Endometrial microvascular endothelial cells (primary cell): ENCODE measurements around the gene TRAPPC2L. TPM values are rescaled to one million over a fixed set of nuclear protein-coding genes. Genes with fewer than 3 reads are reported as not detected.

Experiments used
- in situ Hi-C: cut with HindIII; loops from 2 replicates; pipeline ENCODE4 v1.10.0; 2017; ENCODE audit warnings: low sequenced_read_pairs, low pct_unique_long_range_greater_than_20kb; ENCODE audit errors: inconsistent ontology term
- total RNA-seq: library from RNA; depleted of rRNA; stranded (reverse); fragments of >200 nt; gene quantifications from one replicate; pipeline ENCODE4 v1.2.3, GENCODE V29; 2015; ENCODE audit errors: inconsistent ontology term

Gene TRAPPC2L
- total RNA-seq, 1 donor from 2014 or later, result 54.1 TPM

DNA sequence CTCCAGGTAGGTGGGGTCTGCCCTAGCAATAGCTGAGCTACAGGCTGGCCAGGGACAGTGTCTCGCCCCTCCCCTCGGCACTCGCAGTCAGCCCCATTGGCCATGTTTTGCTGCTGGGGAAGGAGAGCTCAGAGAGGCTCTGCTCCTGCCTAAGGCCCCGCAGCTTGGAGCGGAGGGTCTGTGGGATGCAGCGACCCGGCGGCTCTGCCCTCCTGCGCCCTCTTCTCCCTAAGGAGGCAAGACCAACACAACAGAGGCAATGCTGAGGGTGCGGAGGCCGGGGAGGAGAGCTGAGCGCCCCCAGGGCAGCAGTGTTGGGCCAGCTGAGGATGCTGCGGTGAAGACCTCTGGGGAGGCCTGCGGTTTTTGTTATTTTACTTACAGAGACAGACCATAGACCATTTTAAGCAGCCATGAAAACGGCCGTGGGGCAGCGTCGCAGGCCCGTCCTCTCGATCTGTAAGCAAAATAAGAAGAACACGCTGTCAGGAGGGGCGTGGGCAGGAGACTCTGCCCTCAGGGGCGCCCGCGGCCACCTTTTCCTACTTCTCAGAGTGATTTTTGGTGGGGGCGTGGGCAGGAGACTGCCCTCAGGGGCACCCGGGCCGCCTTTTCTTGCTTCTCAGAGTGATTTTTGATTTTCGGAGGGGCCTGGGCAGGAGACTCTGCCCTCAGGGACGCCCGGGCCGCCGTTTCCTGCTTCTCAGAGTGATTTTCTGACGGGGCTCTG is 40.9 kb downstream of the TRAPPC2L start:
- in situ Hi-C loops, result no loop called here

DNA sequence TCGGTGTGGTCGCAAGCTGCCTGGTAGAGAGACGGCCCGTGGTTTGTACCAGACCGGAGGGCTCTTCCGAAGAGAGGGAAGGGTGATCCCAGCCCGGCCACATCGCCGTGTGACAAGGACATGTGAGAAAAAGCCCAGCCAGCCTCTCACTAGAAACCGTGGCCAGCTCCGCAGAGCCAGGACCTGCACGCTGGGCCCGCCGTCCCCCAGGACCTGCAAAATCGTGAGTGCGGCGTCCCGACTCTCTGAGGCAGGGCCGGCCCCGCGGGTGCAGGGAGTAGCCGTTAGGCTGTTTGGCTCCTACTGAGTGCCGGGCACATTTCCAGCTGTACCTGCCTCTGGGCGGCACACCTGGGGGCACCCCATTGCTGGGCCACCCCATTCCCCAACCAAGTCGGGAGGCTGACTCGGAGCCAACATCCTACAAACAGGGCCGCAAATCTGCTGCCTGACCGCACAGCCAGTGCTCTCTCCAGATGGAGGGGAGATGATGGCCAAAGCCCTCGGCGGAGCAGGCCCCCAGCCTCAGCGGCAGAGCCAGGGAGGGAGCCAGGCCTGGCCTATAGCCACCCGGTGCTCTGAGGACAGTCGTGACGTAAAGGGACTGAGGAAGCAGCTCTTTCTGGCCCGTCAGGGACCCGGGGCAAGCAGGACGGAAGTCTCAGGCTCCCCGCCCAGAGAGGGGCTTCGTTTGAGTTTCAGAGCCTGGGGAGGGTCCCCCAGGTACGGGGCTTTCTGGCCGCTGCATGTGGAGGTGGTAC is 43.2 kb downstream of the TRAPPC2L start:
- in situ Hi-C loops, result no loop called here

DNA sequence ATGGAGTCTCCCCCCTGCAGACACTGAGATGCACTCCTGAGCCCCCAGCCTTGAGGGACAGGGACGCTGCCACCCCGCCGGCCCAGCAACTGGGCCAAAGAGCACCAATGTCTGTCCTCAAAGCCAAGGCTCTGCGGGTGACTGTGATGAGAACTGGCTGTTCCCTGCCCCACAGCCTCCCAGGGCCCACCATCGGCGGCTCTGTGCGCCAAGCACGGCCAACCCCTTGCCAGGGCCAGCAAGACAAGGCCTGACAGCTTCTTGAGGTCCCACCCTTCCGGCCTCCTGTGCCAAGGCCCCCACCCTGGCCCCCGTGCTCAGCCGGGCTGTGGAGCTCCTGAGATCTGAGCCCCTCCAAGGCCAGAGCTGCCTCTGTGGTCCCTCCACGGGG is 43.7 kb downstream of the TRAPPC2L start:
- in situ Hi-C loops, result no loop called here

DNA sequence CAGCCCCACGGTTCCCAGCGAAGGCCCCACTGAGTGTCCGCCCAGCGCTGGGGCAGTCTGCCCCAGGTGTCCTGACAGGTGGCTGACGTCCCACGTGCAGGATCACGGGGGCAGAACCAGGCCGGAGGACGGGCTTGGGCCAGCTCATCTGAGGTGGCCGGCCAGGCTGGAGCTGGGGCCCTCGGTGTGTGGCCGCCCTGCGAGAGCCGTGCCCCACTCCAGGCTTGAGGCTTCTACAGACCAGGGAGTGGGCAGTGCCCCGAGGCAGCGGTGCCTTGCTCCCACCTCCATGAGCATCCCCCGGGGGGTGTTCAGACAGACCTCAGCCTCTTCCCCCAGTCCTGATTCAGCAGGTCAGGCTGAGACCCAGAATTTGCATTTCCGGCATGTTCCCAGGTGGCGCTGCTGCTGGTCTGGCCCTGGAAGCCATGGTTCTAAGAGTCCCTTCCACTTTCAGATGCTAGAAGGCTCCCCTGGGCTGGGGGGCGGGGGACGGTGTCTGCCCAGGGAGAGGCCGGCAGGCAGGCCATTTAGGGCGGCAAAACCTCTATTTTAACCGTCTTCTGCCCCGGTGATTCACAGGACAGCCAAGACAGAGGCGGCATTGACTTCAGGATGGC is 44.9 kb downstream of the TRAPPC2L start:
- in situ Hi-C loops, result no loop called here

DNA sequence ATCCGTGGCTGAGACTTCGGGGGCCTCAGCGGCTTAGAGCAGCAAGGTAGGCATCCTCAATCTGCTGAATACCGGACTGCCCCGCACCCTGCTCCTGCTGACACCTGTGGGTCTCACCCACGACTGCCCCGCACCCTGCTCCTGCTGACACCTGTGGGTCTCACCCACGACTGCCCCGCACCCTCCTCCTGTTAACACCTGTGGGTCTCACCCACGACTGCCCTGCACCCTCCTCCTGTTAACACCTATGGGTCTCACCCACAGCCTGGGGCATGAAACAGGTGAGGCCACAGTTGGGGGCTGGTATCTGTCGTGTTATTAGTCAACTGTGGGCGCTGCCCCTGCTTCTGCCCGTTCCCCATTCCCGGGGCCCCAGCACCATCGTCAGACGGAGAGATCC is 45.8 kb downstream of the TRAPPC2L start:
- in situ Hi-C loops, result no loop called here

DNA sequence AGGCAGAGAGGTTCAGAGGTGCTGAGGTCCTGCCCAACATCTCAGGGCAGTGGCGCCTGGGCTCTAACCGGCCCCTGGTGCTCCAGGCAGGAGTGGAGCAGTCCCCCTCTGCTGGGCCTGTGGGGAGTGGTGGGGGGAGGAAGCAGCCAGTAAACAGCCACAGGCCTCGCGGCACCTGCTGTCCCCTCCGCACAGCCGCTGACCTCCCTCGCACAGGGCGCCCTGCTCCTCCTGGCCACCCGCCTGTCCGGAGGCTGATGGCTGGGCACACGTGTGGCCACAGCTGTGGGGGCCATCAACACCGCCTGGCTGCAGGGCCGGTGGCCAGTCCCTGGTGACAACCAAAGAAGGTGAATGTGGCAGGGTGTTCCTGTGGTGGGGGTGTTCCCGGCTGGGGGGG is 46.3 kb downstream of the TRAPPC2L start:
- in situ Hi-C loops, result no loop called here

DNA sequence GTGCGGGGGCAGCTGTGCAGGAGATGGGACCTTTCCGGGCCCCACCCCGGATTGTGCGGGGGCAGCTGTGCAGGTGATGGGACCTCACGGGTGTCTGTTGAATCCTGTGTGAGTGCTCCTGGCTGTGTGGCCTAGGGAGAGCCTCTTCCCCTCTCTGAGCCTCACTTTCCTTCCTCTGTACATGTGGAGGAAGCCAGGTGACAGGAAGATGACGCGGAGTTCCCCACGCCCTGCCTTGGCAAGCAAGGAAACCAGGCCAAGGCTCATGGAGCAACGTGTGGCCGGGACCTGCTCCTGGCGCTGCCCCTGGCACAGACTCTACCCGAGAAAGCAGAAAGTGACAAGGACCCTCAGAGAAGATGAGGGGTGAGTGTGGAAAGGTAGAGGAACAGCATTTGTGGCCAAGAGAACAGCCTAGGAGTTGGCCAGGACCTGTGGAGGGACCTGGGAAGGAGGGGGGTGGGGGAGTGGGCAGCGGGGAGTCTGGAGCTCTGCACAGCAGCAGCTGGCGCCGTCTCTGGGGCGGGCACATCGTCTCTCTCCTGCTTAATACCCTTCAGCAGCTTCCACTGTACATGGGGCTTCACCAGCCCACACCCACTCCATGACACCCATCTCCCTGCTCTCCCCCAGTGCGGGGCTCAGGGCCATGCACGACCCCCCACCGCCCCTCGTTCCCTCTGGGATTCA is 47.9 kb downstream of the TRAPPC2L start:
- in situ Hi-C loops, result no loop called here

DNA sequence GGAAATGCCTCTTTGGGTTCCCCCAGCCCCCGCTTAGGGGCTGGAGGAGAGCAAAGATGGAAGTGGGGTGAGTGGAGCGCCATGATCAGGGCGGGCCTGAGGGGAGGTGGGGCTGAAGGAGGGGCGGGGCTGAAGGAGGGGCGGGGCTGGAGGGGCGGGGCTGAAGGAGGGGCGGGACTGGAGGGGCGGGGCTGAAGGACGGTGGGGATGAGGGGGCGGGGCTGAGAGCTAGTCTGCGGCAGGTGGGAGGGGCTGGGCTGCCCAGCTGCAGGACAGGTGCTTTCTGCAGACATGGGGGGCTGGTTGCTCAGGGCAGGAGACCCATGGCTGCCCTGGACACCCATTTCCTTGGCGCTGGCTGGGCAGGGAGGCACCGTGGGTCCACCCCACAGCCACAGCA is 48.6 kb downstream of the TRAPPC2L start:
- in situ Hi-C loops, result no loop called here

DNA sequence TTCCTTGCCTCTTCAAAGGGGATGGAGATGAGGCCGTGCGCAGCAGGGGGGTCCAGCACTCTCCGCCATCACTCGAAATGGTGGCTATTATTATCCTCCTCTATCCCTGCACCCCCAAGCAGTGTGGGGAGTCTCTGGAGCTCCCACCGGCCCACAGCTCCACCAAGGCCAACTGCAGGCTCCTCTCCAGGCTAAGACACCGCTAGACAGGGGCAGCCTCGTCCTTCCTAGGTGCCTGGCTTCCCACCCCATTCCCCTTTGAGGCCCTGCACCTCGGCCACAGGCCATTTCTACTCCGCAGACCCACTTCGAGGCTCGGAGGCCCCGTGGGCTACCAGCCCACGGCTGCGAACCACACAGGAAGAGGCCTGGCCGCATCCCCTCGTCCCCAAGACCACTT is 49.1 kb downstream of the TRAPPC2L start:
- in situ Hi-C loops, result no loop called here

DNA sequence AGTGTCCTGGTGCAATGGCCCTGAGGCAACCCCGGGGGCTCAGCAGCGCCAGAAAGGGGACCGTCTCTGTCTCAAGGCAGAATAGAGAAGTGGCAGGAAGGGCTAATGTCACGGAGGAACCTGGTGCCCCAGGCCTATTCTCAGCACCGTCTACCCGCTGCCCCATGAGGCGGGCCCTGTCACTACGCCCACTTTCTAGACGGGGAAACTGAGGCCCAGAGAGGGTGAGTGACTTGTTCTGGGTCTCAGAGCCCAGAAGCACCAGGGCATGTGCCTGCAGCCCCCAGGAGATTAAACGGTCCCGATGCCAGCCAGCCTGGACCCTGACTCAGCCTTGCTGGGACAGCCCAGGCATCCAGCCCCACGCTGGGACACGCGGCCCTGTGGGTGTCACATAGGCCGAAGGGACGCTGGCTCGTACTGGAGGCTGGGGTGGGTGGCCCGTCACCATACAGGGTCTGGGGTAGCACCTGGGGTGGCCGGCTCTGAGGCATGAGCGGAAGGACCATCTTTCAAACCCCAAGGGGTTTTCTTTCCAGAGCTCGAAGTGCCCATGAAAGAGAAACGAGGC is 49.7 kb downstream of the TRAPPC2L start:
- in situ Hi-C loops, result no loop called here

DNA sequence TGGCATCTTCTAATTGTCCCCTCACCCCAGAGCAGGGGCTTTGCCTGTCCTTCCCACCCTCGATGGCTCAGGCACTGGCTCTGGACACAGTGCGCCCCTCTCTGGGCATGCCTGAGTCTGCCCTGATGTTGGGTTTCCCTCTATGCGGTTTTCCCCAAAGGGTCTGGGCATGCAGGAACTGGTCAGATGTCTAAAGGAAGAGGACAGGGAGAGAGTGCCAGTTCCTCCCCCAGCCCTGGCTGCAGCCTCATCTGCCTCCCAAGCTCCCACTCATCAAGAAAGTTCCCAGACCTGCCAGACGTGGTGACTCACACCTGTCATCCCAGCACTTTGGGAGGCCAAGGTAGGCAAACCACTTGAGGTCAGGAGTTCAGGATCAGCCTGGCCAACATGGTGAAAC is 50.8 kb downstream of the TRAPPC2L start:
- in situ Hi-C loops, result no loop called here

DNA sequence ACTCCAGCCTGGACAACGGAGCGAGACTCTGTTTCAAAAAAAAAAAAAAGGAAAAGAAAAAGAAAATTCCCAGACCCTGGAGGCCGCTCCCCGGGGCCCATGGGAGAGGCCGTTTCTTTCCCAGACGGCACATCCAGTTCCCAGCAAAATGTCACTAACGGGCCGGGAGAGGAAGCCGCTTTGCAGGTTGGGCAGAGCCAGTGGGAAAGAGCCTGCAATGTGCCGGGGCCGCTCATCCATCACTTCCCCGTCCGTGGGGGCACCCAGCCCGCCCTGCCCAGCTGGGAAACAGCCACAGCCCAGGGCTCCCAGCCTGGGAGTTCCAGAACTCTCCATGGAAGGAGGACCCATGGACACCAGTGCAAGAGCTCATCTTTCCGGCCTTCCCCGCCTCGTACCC is 51.4 kb downstream of the TRAPPC2L start:
- in situ Hi-C loops, result no loop called here

DNA sequence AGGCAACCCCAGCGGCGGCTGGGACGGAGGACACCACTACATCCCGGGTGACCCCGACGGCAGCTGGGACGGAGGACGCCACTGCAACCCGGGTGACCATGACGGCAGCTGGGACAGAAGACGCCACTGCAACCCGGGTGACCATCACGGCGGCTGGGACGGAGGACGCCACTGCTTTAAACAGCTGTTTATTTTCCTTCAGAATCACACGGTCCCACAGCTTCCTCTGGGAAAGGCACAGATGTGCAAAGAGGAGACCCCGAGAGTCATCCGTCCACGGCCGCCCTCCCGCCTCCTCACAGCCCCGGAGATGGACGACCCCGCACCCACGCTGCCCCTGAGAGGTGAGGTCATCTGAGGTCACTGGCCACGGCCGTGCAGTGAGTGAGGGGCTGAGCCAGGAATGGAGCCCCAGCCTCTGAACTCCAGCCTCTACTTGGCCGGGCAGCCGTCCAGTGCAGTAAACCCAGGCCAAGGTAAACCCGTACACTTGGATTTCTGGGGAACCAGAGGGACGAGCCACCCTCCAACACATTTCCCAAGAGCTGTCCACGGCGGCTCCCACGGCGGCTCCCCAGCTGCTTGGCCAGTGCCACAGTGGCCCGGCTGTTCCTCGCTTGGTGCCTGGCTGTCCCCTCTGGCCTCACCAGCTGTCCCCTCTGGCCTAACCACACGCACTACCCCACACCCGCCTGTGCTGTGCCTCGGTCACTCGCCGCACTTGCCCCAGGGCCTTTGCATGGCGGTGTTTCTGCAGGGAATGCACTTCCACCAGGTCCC is 52.7 kb downstream of the TRAPPC2L start:
- in situ Hi-C loops, result no loop called here

DNA sequence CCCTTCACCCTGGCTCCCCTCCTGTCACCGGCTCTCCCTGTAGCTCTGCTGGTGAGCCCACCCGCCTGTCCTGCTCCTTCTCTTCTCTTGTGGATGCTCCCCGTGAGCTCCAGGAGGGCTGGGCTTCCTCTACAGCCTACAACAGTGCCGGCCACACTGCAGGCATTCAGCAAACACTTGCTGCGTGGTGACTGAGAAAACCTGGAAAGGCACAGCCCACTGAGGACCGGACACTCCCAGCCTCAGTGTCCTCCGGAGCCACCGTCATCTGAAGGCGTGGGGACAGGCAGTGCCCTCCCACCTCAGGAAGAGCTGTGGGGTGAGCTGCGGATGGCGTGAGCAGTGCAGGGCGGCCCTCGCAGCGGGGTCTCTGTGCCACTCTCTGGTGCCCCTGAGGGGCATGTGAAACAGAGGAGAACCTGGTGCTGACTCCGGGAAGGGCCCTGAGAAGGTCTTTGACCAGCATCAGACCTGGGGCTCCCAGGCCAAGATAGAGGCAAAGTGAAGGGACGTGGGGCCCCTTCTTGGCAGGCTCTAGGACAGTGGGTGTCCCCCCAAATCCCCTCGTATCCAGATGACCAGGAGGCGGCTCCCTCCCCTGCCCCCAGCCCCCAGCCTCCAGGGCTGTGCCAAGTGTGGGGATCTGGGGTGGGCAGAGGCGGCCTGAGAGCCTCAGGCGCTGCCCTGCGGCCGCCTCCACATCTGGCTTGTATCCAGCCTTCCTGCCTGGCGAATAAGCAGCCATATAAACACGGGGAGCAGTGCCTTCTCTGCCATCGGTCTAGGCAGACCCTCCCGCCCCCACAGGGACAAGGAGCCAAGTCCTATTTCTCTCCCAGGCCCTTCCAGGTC is 53.6 kb downstream of the TRAPPC2L start:
- in situ Hi-C loops, result no loop called here

DNA sequence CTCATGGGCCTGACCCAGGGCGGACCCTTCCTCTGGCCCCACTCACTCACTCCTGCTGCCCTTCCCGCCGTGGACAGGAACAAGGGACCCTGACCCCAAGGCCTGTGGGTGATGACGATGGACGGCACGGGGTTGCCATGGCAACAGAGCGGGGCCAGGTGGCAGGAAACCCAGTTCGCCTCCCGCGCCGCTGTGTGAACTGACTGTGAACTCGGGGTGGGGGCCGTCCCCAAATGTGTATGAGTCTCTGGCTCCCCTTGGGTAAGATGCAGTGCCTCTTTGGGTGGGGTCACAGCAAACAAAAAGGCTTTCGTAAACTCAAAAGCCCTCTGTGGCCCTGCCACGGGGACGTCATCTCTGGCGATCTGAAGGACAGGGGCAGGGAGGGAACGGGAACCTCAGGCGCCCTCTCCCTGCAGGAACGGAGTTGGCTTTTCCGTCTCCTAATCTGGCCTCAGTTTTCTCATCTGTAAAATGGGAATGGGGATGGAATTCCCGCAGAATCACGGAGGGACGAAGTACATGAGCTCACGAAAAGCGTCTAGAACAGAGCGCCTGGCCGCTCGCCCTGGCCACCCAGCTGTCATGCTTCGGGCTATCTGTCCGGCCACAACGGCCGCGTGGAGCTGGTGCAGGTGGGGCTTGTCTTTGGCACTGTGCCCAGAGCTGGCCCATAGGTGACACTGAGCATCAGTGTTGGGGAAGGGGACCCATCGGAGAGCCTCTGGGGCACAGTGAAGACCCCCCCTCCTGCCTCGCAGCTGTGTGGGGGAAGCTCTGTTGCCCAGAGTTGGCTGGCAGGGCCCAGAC is 54.4 kb downstream of the TRAPPC2L start:
- in situ Hi-C loops, result no loop called here

DNA sequence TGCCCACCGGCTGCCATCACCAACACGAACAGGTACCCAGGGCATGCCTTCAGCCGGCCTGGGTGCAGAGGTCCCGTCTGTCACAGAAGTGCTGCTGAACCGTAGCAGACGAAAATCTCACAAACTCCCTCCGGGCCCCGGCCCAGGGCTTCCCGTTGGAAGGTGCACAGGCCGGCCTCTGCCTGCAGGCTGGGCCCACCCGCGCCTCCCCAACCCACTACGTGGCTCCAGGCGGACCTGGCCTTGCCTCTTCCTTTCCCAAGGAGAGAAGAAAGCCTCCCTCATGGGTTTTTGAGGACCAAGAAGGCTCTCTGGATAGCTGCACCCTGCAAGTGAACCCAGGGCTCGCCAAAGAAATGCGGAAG is 55.0 kb downstream of the TRAPPC2L start:
- in situ Hi-C loops, result no loop called here
